EH (cell line): ENCODE data around the gene NPB.

Source experiments
- DNase-seq: peaks from one replicate; pipeline ENCODE4 v3.0.0-alpha.2; 2015; ENCODE audit warnings: low read depth

Gene NPB

DNA sequence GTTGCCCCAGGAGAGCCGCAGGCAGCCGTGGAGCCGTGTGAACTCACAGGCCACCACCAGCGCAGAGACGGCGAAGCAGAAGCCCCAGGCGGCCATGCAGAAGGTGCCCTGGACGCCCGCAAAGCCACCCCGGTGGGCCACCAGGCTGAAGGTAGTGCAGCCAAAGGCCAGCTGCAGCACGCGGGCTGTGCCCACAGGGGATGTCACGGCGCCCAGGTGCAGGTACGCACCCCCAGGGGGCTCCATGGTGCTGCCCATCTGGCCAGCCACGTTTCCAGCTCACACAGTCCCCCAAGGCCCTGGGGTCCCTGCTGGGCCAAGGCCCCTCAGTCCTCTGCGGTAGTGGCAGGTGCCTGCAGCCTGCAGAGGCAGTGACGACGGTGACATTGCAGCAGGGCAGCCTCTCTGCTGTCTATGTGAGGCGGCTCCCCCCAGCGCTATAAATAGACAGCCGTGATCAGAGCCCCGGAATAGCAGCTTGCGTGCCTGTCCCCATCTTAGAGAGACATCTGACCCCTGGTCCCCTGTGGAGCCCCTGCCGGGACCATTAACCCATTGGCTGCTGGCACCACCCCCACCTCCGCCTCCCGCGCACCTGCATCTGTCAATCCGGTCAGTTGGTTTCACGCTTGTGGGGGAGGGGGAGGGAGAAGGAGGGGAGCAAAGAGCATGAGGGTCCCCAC, 39.6 kb downstream of the NPB start:
- no peak for DNase-seq

GRCh38 chr17:81942167-81942553, 40.1 kb downstream of the NPB start:
- DNase-seq, result no peak

- no peak for DNase-seq
Observed at GRCh38 chr17:81944858-81945257, 42.8 kb downstream of the NPB start.

- DNase-seq, result no peak
Observed at GRCh38 chr17:81947189-81947588, 45.2 kb downstream of the NPB start, which contains the start of gene MYADML2. Gene MYADML2 (minus strand): TSS chr17:81947233. CDS start chr17:81941741, 5,492 bp downstream.

DNA sequence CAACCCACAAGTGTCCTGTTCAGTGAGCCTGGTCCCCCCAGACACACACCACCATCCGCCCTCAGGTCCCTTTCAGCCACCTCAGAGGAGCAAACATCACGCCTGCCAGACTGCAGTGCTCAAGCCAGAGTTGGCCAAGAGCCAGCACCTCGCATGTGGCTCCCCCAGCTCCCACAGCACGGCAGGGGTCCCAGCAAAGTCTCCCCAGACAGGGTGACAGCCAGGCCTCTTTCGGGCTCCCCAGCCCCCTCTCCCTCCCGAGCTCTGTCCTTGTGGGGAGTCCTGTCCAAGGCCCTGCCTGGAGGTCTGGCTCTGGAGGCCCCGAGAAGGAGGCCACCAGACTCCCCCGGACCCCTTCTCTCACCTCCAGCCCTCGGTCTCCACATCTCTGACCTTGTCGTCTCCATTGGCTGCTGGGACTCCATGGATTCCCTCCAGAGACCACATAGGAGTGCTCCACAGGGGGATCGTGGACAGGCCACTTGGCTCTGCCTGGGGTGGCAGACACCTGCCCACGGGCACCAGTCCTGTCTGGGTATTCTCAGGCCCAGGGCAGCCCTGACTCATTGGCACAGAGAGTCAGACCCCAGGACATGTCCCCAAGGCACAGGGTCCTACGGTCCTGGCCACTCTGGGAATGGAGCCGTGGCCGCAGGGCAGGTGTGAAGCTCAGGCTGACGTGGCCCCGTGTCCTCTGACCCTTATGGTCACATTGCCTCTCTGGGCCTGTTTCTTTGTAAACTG, 46.8 kb downstream of the NPB start:
- DNase-seq, result no peak

- DNase-seq, result no peak
Observed at GRCh38 chr17:81950501-81950900, 48.5 kb downstream of the NPB start.

DNA sequence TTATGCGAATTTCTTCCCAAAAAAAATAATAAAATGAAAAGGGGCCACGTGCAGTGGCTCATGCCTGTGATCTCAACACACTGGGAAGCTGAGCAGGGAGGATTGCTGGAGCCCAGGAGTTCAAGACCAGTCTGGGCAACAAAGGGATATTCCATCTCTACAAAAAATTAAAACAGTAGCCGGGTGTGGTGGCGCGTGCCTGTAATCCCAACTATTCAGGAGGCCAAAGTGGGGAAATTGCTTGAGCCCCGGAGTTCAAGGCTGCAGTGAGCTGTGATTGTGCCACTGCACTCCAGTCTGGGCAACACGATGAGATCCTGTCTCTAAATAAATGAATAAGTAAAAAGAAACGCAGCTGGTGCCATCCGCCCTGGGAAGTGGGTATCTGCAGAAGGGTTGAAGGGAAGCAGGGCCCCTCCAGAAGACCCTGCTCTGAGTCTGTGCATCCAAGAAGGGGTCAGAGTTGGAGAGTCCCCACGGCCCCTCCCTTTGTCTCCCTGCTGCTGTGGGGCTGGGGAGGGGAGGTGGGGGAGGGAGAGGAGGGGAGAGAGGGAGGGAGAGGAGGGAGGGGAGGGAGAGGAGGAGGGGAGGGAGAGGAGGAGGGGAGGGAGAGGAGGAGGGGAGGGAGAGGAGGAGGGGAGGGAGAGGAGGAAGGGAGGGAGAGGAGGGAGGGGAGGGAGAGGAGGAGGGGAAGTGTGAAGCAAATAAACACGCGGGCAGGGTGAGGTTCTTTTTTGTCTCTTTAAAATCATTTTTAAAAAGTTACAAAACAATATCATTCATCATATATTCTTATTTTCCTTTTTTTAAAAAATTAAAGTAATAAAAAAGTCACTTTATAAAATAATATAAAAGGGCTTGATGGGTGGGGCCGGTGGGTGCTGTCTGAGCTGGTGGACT, 50.0 kb downstream of the NPB start:
- DNase-seq, result no peak
